Measurements from ENCODE around the gene JAKMIP3.

The JAKMIP3 gene

GRCh38 chr10:132100556-132101349, 35.0 kb downstream of the JAKMIP3 start:
- no peak for TF ChIP-seq ZC3H10 (CRISPR knock-in tag; IDR thresholded peaks at IDR 0.05)
- no peak for TF ChIP-seq TCF4 (CRISPR knock-in tag; IDR thresholded peaks at IDR 0.05; ENCODE audit: borderline replicate concordance)
- no peak for TF ChIP-seq TSHZ2 (CRISPR knock-in tag; IDR thresholded peaks at IDR 0.05)
- no peak for TF ChIP-seq ZFP30 (CRISPR knock-in tag; IDR thresholded peaks at IDR 0.05)
- no peak for TF ChIP-seq ISL1 (CRISPR knock-in tag; IDR thresholded peaks at IDR 0.05)
- ATAC-seq: no peak

- TF ChIP-seq ZNF70 (CRISPR knock-in tag; IDR thresholded peaks at IDR 0.05) (no peak), ZNF565 (CRISPR knock-in tag; conservative IDR thresholded peaks at IDR 0.05; ENCODE audit: low read depth) (no peak), ZC3H10 (CRISPR knock-in tag; IDR thresholded peaks at IDR 0.05) (no peak), TSHZ2 (CRISPR knock-in tag; IDR thresholded peaks at IDR 0.05) (no peak), CSRNP3 (CRISPR knock-in tag; IDR thresholded peaks at IDR 0.05) (no peak), CREB5 (CRISPR knock-in tag; IDR thresholded peaks at IDR 0.05; ENCODE audit: low read depth) (no peak), ZFP30 (CRISPR knock-in tag; IDR thresholded peaks at IDR 0.05) (no peak)
- TF ChIP-seq, protein P1, sequence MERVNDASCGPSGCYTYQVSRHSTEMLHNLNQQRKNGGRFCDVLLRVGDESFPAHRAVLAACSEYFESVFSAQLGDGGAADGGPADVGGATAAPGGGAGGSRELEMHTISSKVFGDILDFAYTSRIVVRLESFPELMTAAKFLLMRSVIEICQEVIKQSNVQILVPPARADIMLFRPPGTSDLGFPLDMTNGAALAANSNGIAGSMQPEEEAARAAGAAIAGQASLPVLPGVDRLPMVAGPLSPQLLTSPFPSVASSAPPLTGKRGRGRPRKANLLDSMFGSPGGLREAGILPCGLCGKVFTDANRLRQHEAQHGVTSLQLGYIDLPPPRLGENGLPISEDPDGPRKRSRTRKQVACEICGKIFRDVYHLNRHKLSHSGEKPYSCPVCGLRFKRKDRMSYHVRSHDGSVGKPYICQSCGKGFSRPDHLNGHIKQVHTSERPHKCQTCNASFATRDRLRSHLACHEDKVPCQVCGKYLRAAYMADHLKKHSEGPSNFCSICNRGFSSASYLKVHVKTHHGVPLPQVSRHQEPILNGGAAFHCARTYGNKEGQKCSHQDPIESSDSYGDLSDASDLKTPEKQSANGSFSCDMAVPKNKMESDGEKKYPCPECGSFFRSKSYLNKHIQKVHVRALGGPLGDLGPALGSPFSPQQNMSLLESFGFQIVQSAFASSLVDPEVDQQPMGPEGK (CRISPR knock-in tag; IDR thresholded peaks at IDR 0.05; ENCODE audit: borderline replicate concordance): no peak
- no peak for ATAC-seq
Observed at GRCh38 chr10:132101529-132101928, 35.8 kb downstream of the JAKMIP3 start.

- no peak for ATAC-seq
- TF ChIP-seq ZFP3 (CRISPR knock-in tag; IDR thresholded peaks at IDR 0.05) (no peak), SNAI2 (CRISPR knock-in tag; IDR thresholded peaks at IDR 0.05) (no peak), BACH2 (CRISPR knock-in tag; IDR thresholded peaks at IDR 0.05; ENCODE audit: borderline replicate concordance) (no peak), CSDC2 (CRISPR knock-in tag; IDR thresholded peaks at IDR 0.05) (no peak), TSHZ2 (CRISPR knock-in tag; IDR thresholded peaks at IDR 0.05) (no peak), ESRRG (CRISPR knock-in tag; IDR thresholded peaks at IDR 0.05) (no peak), ZFP30 (CRISPR knock-in tag; IDR thresholded peaks at IDR 0.05) (no peak), ZNF565 (CRISPR knock-in tag; conservative IDR thresholded peaks at IDR 0.05; ENCODE audit: low read depth) (no peak), CREB5 (CRISPR knock-in tag; IDR thresholded peaks at IDR 0.05; ENCODE audit: low read depth) (no peak), POU6F1 (CRISPR knock-in tag; IDR thresholded peaks at IDR 0.05; ENCODE audit: borderline replicate concordance, low read depth) (no peak), PPARA (CRISPR knock-in tag; IDR thresholded peaks at IDR 0.05; ENCODE audit: borderline replicate concordance) (no peak), ZNF70 (CRISPR knock-in tag; IDR thresholded peaks at IDR 0.05) (no peak), ARNTL (CRISPR knock-in tag; IDR thresholded peaks at IDR 0.05; ENCODE audit: borderline replicate concordance, low read depth) (no peak), TCF4 (CRISPR knock-in tag; IDR thresholded peaks at IDR 0.05; ENCODE audit: borderline replicate concordance) (no peak)
Observed at GRCh38 chr10:132102071-132102716, 36.4 kb downstream of the JAKMIP3 start.

Measured in SK-N-SH treated with all-trans-retinoic acid at 6 μM for 48 hours (cell line).